ENCODE measurements around the gene TRIM7. TPM values are rescaled to one million over a fixed set of nuclear protein-coding genes. Genes with fewer than 3 reads are reported as not detected.

The TRIM7 gene
- total and polyA plus RNA-seq, 2 of the 4 experiments (the other 2 are of a cell fraction), result 0.54 to 1.0 TPM

- POLR2A ChIA-PET (ENCODE audit: unreplicated experiment), result no interaction called here
- Histone ChIP-seq H3K56ac (ENCODE audit: extremely low read depth, insufficient read depth, low read length) (no peak overlapping the region), H3K23ac (ENCODE audit: low read depth, low read length) (no peak overlapping the region), H3K9me3 (ENCODE audit: control insufficient read depth, insufficient read depth, low read length) (no peaks in the 10 kb centered on the region), H3K4me3 (ENCODE audit: insufficient read depth, low read depth, low read length) (no peak overlapping the region), H3K79me1 (ENCODE audit: low read depth in 1 of 2, low read length in 2 of 2) (no peaks in the 10 kb centered on the region), H3K14ac (replicated peaks; ENCODE audit: low read depth, low read length) (no peak overlapping the region), H3K36me3 (ENCODE audit: control insufficient read depth, insufficient read depth, low read length) (no peaks in the 10 kb centered on the region), H2AK9ac (replicated peaks; ENCODE audit: low read depth, low read length, poor library complexity) (no peak overlapping the region), H2AK5ac (ENCODE audit: low read depth, low read length) (no peak overlapping the region), H2BK20ac (ENCODE audit: low read depth, low read length) (no peak overlapping the region), H3K9ac (ENCODE audit: low read depth, low read length) (no peak overlapping the region), H3K4ac (ENCODE audit: low read depth, low read length) (no peak overlapping the region), H4K20me1 (ENCODE audit: insufficient read depth, low read length) (no peaks in the 10 kb centered on the region), H4K5ac (ENCODE audit: low read depth, low read length) (no peak overlapping the region), H3K9me1 (ENCODE audit: insufficient read depth, low read length) (peaks cover 2% of the 10 kb centered on the region; the same call in 1 of the 2 replicates), H4K91ac (ENCODE audit: insufficient read depth, low read depth, low read length) (no peak overlapping the region), H3K4me2 (ENCODE audit: low read depth, low read length) (peak overlapping the region; percentile 29), H2BK15ac (ENCODE audit: low read depth, low read length) (no peak overlapping the region), H2BK120ac (ENCODE audit: low read depth, low read length) (no peak overlapping the region), H3K27ac (ENCODE audit: insufficient read depth, low read length) (no peak overlapping the region), H3K18ac (ENCODE audit: low read depth, low read length) (no peak overlapping the region), H4K8ac (ENCODE audit: low read depth in 2 of 2, low read length in 2 of 2) (no peak overlapping the region), H3K4me1 (ENCODE audit: control insufficient read depth, insufficient read depth, low read length) (peaks cover 4% of the 10 kb centered on the region; the same call in 1 of the 2 replicates), H3K27me3 (ENCODE audit: control insufficient read depth, insufficient read depth, low read length) (no peaks in the 10 kb centered on the region), H2BK5ac (ENCODE audit: low read depth, low read length, poor library complexity, severe bottlenecking) (no peak overlapping the region), H2AFZ (replicated peaks; ENCODE audit: low read length, poor library complexity) (peak overlapping the region; percentile 79)
- ATAC-seq (ENCODE audit: low read depth), result peak; percentile 56
- CTCF ChIA-PET, result interaction anchor here (0.6 to 1.0 kb wide), 2 partner anchors 14 to 1411 kb away, joined by 3 to 4 read pairs; no protein-coding TSS in a partner anchor
- in situ Hi-C loops (cut with MboI; ENCODE audit: low sequenced_read_pairs), result no loop called here
- dilution Hi-C loops (cut with HindIII; ENCODE audit: low sequenced_read_pairs, unreplicated experiment), result no loop called here
- TF ChIP-seq FOS (IDR thresholded peaks at IDR 0.05; ENCODE audit: low read depth, low read length), result peak; percentile 46; the same call in 1 of the 2 replicates
- TF ChIP-seq NFE2L2 (IDR thresholded peaks at IDR 0.05; ENCODE audit: low read depth, low read length), result no peak
- TF ChIP-seq RCOR1 (IDR thresholded peaks at IDR 0.05; ENCODE audit: insufficient replicate concordance, low read length), result no peak
- 0 out of 2 replicates have a peak, but pooled peaks have one; percentile 4 for TF ChIP-seq BHLHE40 (IDR thresholded peaks at IDR 0.05; ENCODE audit: low read depth, low read length)
- TF ChIP-seq RAD21 (IDR thresholded peaks at IDR 0.05; ENCODE audit: low read length), result no peak
- DNase-seq, result peak; percentile 79
- intact Hi-C loops (cut with micrococcal nuclease), result no loop called here
- BruUV-seq (replicated peaks), result no TSS peak
- WGBS, 2 experiments (ENCODE audit: extremely low coverage in 2 of 2, insufficient read length in 1 of 2), result 9% methylated on average over 12 of the region's 50 CpGs; no CpG with 5 or more reads in 1 of the 2 experiments
Measured at GRCh38 chr5:181173420-181174342, 31.3 kb downstream of the TRIM7 start.

Data from IMR-90 (cell line).